ENCODE data around the gene PRPF40B. TPM values are rescaled to one million over a fixed set of nuclear protein-coding genes. Genes with fewer than 3 reads are reported as not detected.

The PRPF40B gene
- total RNA-seq, 1 donor from 2014 or later: 16.3 TPM

DNA sequence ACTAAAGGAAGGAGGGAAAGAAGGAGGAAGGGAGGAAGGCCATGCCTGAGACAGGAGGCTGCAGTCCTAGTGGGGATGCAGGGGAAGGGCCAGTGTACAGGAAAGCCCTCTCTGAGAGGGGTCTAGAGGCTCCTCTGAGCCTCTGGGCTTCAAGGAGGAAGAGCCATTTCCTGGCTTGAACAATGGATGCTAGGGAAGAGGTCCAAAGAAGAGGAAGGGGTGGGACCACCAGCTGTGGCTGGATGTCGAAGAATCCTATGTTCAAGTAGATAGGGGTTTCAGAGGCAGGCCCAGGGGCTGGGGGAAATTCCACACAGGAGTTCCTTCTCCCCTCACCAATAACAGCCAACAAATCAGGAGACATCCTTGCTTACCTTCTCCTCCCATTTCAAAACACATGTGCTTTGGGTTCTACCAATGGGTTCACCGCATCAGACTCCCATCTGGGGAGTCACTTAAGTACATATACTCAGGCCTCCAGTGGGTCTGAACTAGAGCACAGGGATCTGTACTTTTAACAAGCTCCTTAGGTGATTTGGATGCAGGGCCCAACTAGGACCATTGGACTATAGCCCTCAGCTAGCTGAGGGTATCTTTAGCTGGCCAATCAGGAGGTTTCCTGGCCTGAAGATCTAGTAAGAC lies 32.4 kb downstream of the PRPF40B start:
- no peak for DNase-seq (ENCODE audit: low read depth)
- Histone ChIP-seq H3K4me3 (ENCODE audit: low read depth, low read length) (no peak overlapping the region), H3K27me3 (ENCODE audit: control insufficient read depth, insufficient read depth, low read length) (no peaks in the 10 kb centered on the region), H3K36me3 (ENCODE audit: control insufficient read depth, insufficient read depth, low read length) (no peaks in the 10 kb centered on the region)
- TF ChIP-seq, protein P1, sequence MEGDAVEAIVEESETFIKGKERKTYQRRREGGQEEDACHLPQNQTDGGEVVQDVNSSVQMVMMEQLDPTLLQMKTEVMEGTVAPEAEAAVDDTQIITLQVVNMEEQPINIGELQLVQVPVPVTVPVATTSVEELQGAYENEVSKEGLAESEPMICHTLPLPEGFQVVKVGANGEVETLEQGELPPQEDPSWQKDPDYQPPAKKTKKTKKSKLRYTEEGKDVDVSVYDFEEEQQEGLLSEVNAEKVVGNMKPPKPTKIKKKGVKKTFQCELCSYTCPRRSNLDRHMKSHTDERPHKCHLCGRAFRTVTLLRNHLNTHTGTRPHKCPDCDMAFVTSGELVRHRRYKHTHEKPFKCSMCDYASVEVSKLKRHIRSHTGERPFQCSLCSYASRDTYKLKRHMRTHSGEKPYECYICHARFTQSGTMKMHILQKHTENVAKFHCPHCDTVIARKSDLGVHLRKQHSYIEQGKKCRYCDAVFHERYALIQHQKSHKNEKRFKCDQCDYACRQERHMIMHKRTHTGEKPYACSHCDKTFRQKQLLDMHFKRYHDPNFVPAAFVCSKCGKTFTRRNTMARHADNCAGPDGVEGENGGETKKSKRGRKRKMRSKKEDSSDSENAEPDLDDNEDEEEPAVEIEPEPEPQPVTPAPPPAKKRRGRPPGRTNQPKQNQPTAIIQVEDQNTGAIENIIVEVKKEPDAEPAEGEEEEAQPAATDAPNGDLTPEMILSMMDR (IDR thresholded peaks at IDR 0.05; ENCODE audit: insufficient read depth, low read length, severe bottlenecking): no peak
- no peak for FAIRE-seq

DNA sequence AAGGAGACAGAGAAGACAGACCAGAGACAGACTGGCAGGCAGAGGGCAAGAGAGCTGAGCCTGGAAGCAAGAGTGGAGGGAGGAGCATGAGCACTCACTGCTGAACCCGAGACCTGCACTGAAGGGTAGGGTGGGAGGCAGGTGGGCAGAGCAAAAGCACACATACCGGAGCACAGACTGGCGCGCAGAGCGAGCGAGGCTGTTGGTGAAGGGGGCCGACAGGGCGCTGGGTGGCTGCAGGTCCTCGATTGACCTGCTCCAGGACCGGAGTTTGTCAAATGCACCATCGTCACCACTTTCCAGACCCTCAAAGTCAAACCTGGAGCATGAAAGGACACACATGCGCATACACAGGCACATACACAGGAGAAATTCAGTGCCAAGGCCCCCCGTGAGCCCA lies 34.9 kb downstream of the PRPF40B start:
- Histone ChIP-seq H3K36me3 (ENCODE audit: control insufficient read depth, insufficient read depth, low read length) (no peaks in the 10 kb centered on the region), H3K4me3 (ENCODE audit: low read depth, low read length) (no peak overlapping the region), H3K27me3 (ENCODE audit: control insufficient read depth, insufficient read depth, low read length) (no peaks in the 10 kb centered on the region)
- TF ChIP-seq, protein P1 (IDR thresholded peaks at IDR 0.05; ENCODE audit: insufficient read depth, low read length, severe bottlenecking): no peak
- no peak for DNase-seq (ENCODE audit: low read depth)
- no peak for FAIRE-seq

DNA sequence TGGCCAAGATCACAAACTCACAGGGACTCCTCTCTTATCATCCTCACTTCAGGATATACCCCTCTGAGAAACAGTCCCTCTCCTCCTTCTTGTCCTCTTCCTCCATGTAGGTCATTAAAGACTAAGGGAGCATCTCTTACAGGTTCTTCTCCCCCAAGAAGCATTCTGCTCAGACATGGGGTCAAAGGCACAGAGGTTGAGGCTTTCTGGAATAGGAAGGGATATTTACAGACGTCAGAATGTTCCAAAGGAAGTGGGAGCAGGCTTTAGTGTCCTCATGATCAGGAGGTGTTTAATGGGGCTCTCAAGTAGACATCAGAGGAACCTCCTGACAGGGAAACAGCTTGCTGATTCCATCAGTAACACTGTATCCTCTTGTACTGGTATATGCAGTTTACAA lies 36.4 kb downstream of the PRPF40B start:
- H3K27me3 ChIP-seq (ENCODE audit: control insufficient read depth, insufficient read depth, low read length): no peaks in the 10 kb centered on the region
- no peak for DNase-seq (ENCODE audit: low read depth)
- no peak for FAIRE-seq
- H3K4me3 ChIP-seq (ENCODE audit: low read depth, low read length): no peak overlapping the region
- TF ChIP-seq, protein P1 (IDR thresholded peaks at IDR 0.05; ENCODE audit: insufficient read depth, low read length, severe bottlenecking): no peak
- no peaks in the 10 kb centered on the region for H3K36me3 ChIP-seq (ENCODE audit: control insufficient read depth, insufficient read depth, low read length)

DNA sequence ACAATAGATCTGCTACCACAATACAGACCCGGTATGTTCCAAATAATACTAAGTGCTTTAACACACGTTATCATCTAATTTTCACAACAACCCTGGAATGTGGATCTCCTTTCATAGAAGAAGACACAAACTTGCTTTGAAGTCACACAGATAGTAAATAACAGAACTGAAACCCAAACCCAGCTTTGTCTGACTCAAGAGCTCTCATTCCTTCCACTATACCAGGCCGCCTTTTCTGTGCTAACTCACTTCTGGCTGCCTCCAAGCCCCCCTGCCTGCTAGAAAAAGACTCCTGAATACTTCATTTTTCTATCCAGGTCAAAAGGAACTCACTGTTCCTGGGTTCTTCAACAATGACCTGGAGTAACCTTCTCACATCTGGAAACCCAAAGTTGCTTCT lies 37.8 kb downstream of the PRPF40B start:
- TF ChIP-seq, protein P1 (IDR thresholded peaks at IDR 0.05; ENCODE audit: insufficient read depth, low read length, severe bottlenecking): no peak
- FAIRE-seq: no peak
- DNase-seq (ENCODE audit: low read depth): no peak

DNA sequence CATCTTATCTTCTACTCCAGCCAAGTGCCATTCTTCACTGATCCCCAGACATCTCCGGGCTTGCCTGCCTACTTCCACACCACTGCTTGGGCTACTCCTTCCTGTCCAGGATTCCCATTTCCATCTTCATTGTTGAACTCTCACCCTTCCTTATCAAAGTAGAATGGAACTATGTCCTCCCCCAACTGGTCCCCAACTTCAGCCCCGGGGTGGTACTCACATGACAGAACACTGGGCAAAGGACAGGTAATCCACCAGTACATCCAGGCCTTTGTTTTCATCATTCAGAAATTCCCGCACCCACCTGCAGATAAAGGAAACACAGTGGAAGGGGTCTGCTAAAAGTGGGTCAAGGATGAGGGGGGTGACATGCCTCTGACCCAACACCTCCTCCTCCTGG lies 38.4 kb downstream of the PRPF40B start:
- DNase-seq (ENCODE audit: low read depth) (no peak), FAIRE-seq (no peak)
- Histone ChIP-seq H3K27me3 (ENCODE audit: control insufficient read depth, insufficient read depth, low read length) (no peaks in the 10 kb centered on the region), H3K4me3 (ENCODE audit: low read depth, low read length) (no peak overlapping the region), H3K36me3 (ENCODE audit: control insufficient read depth, insufficient read depth, low read length) (no peaks in the 10 kb centered on the region)
- TF ChIP-seq, protein P1 (IDR thresholded peaks at IDR 0.05; ENCODE audit: insufficient read depth, low read length, severe bottlenecking): no peak

More for the DNA sequence above, 37.8 kb downstream of the PRPF40B start:
- Histone ChIP-seq H3K36me3 (ENCODE audit: control insufficient read depth, insufficient read depth, low read length) (no peaks in the 10 kb centered on the region), H3K4me3 (ENCODE audit: low read depth, low read length) (no peak overlapping the region), H3K27me3 (ENCODE audit: control insufficient read depth, insufficient read depth, low read length) (no peaks in the 10 kb centered on the region)

All from bronchial epithelial cell (primary cell).